ENCODE measurements around the gene RALB. TPM values are rescaled to one million over a fixed set of nuclear protein-coding genes. Genes with fewer than 3 reads are reported as not detected.

RALB gene
- polyA plus RNA-seq, 1 of the 3 experiments (the other 2 are of a cell fraction), result 37.2 TPM

- 0 out of 2 replicates have a peak, but pooled peaks have one; percentile 27 for TF ChIP-seq PBX3 (IDR thresholded peaks at IDR 0.05)
- TF ChIP-seq SMC3 (IDR thresholded peaks at IDR 0.05; ENCODE audit: low read depth, low read length), result no peak
- TF ChIP-seq RCOR1 (IDR thresholded peaks at IDR 0.05; ENCODE audit: low read length), result no peak
- TF ChIP-seq MXI1 (IDR thresholded peaks at IDR 0.05; ENCODE audit: low read depth, low read length), result no peak
- no peak for TF ChIP-seq USF2 (IDR thresholded peaks at IDR 0.05; ENCODE audit: borderline replicate concordance, low read depth, low read length)
- TF ChIP-seq EZH2phosphoT487 (IDR thresholded peaks at IDR 0.05; ENCODE audit: borderline replicate concordance, low read depth), result no peak
- no peak for TF ChIP-seq ZBTB33 (IDR thresholded peaks at IDR 0.05; ENCODE audit: borderline replicate concordance, low read depth)
- peak; percentile 43; the same call in 1 of the 2 replicates for TF ChIP-seq TCF12 (IDR thresholded peaks at IDR 0.05)
These were observed 13.7 kb upstream of the RALB start (continued) for GRCh38 chr2:120238728-120239487.

GRCh38 chr2:120239488-120240287 lies 13.0 kb upstream of the RALB start:
- 68% methylated on average over 22 of the region's 22 CpGs for WGBS (ENCODE audit: low lambda C conversion rate)
- TF ChIP-seq JUND (IDR thresholded peaks at IDR 0.05) (0 out of 2 replicates have a peak, but pooled peaks have one; percentile 29), EP300 (IDR thresholded peaks at IDR 0.05; ENCODE audit: borderline replicate concordance in 1 of 2, low read depth in 1 of 2, low read length in 1 of 2) (peak in 1 of 2 experiments; percentile 34; a peak in 1 of 4 replicates), PBX3 (IDR thresholded peaks at IDR 0.05) (peak; percentile 82), TAF1 (IDR thresholded peaks at IDR 0.05; ENCODE audit: borderline replicate concordance, low read depth, low read length) (no peak), REST (IDR thresholded peaks at IDR 0.05; ENCODE audit: low read depth, low read length) (no peak), RCOR1 (IDR thresholded peaks at IDR 0.05; ENCODE audit: low read length) (no peak), CHD2 (IDR thresholded peaks at IDR 0.05; ENCODE audit: low read length, partially characterized antibody) (no peak), MAX (IDR thresholded peaks at IDR 0.05; ENCODE audit: low read depth) (0 out of 2 replicates have a peak, but pooled peaks have one; percentile 9), TCF12 (IDR thresholded peaks at IDR 0.05) (peak; percentile 66), FOSL2 (IDR thresholded peaks at IDR 0.05; ENCODE audit: borderline replicate concordance, low read depth) (peak; percentile 54; the same call in 1 of the 2 replicates), NFIC (IDR thresholded peaks at IDR 0.05; ENCODE audit: borderline replicate concordance) (peak; percentile 69; the same call in 1 of the 2 replicates)

More at GRCh38 chr2:120239488-120240287, 13.0 kb upstream of the RALB start:
- H3K9ac ChIP-seq, result peak overlapping the region; percentile 48; the same call in 1 of the 2 replicates
- peaks cover 12 to 20% of the 10 kb centered on the region in 2 experiments; a peak in 3 of 4 replicates for H3K4me1 ChIP-seq (ENCODE audit: control insufficient read depth in 1 of 2, insufficient read depth in 2 of 2, low read depth in 1 of 2, low read length in 1 of 2)
- ChIA-PET POLR2A (no interaction called here), CTCF (interaction anchor here (1.1 to 1.8 kb wide), 3 partner anchors 12 to 441 kb away, joined by 3 to 5 read pairs (median 4); no protein-coding TSS in a partner anchor)
- no peaks in the 10 kb centered on the region for H4K20me1 ChIP-seq (ENCODE audit: insufficient read depth)
- peak overlapping the region in 1 of 2 experiments; percentile 77; a peak in 2 of 4 replicates for H3K27ac ChIP-seq (ENCODE audit: low read depth in 2 of 2, low read length in 1 of 2)
- H3K27me3 ChIP-seq (ENCODE audit: insufficient read depth), result no peaks in the 10 kb centered on the region
- no peak overlapping the region; the same call in 1 of the 2 replicates for H2AFZ ChIP-seq (ENCODE audit: low read depth)
- no peaks in the 10 kb centered on the region for H3K36me3 ChIP-seq (replicated peaks in 1 of 2; ENCODE audit: control insufficient read depth in 1 of 2, insufficient read depth in 2 of 2, low read length in 1 of 2)
- peak overlapping the region; percentile 78 for H3K4me2 ChIP-seq
- no peaks in the 10 kb centered on the region for H3K9me2 ChIP-seq
- no peak for DNase-seq
- no peaks in the 10 kb centered on the region for H3K9me3 ChIP-seq
- peaks cover 9% of the 10 kb centered on the region for H3F3A ChIP-seq (replicated peaks; ENCODE audit: insufficient read depth)
- H3K79me2 ChIP-seq (ENCODE audit: insufficient read depth), result no peaks in the 10 kb centered on the region
- H3K4me3 ChIP-seq (ENCODE audit: low read depth in 2 of 2, low read length in 1 of 2), result no peak overlapping the region

Measured in SK-N-SH (cell line).